Measurements from ENCODE around the gene TPPP2. TPM values are rescaled to one million over a fixed set of nuclear protein-coding genes. Genes with fewer than 3 reads are reported as not detected.
A peak's percentile ranks its signal among the peaks of the same experiment; 100 is the strongest.

The TPPP2 gene
- total RNA-seq, 1 donor from 2014 or later = not detected

- Histone ChIP-seq H3K27me3 (no peaks in the 10 kb centered on the region), H3K27ac (no peak within 1 kb of the TSS), H3K36me3 (no peaks in the 10 kb centered on the region), H3K9me3 (no peaks in the 10 kb centered on the region), H3K4me1 (peaks cover 2 to 14% of the 10 kb centered on the region in 2 donors), H3K4me3 (no peak within 1 kb of the TSS)
- intact Hi-C loops (cut with DNase I) = no loop called here
- no peak for TF ChIP-seq CTCF (IDR thresholded peaks at IDR 0.05)
- DNase-seq (ENCODE audit: low spot score in 2 of 2) = no peak
Observed at GRCh38 chr14:21034707-21035106, 4.7 kb downstream of the TPPP2 start, which contains the start of gene RNASE13. TSS of gene RNASE13 (minus strand) at chr14:21034807. CDS start at chr14:21034288, 519 bp downstream.

GRCh38 chr14:21036751-21037150 is 6.7 kb downstream of the TPPP2 start:
- intact Hi-C loops (cut with DNase I) = no loop called here
- Histone ChIP-seq H3K27me3 (no peaks in the 10 kb centered on the region), H3K27ac (no peak overlapping the region), H3K4me3 (no peak overlapping the region), H3K36me3 (no peaks in the 10 kb centered on the region), H3K9me3 (no peaks in the 10 kb centered on the region), H3K4me1 (peaks cover 5 to 16% of the 10 kb centered on the region in 2 donors)
- no peak for TF ChIP-seq CTCF (IDR thresholded peaks at IDR 0.05)
- no peak for DNase-seq (ENCODE audit: low spot score in 2 of 2)

- Histone ChIP-seq H3K9me3 (no peaks in the 10 kb centered on the region), H3K4me3 (no peak overlapping the region), H3K36me3 (no peaks in the 10 kb centered on the region), H3K27me3 (no peaks in the 10 kb centered on the region), H3K27ac (no peak overlapping the region), H3K4me1 (peaks cover 5 to 16% of the 10 kb centered on the region in 2 donors)
- TF ChIP-seq CTCF (IDR thresholded peaks at IDR 0.05) = no peak
- intact Hi-C loops (cut with DNase I) = no loop called here
- no peak for DNase-seq (ENCODE audit: low spot score in 2 of 2)
Observed at GRCh38 chr14:21037156-21037555, 7.1 kb downstream of the TPPP2 start.

GRCh38 chr14:21038441-21039422 is 8.7 kb downstream of the TPPP2 start:
- intact Hi-C loops (cut with DNase I) = loop anchor here (1.0 kb wide), 1 partner anchor 12 kb away; no protein-coding TSS in a partner anchor
- no peak for TF ChIP-seq CTCF (IDR thresholded peaks at IDR 0.05)
- Histone ChIP-seq H3K9me3 (no peaks in the 10 kb centered on the region), H3K4me3 (peak overlapping the region in 1 of 2 donors; percentile 12), H3K27ac (peak overlapping the region; percentile 67 to 80), H3K27me3 (no peaks in the 10 kb centered on the region), H3K36me3 (no peaks in the 10 kb centered on the region), H3K4me1 (peaks cover 5 to 16% of the 10 kb centered on the region in 2 donors)
- peak in 1 of 2 donors; percentile 85 for DNase-seq (ENCODE audit: low spot score in 2 of 2)

- Histone ChIP-seq H3K4me3 (peak overlapping the region in 1 of 2 donors; percentile 12), H3K4me1 (peaks cover 5 to 16% of the 10 kb centered on the region in 2 donors), H3K27me3 (no peaks in the 10 kb centered on the region), H3K36me3 (no peaks in the 10 kb centered on the region), H3K27ac (peak overlapping the region; percentile 67 to 80), H3K9me3 (no peaks in the 10 kb centered on the region)
- intact Hi-C loops (cut with DNase I) = loop anchor here (1.0 to 5.0 kb wide), 3 partner anchors 13 to 182 kb away; no protein-coding TSS in a partner anchor
- no peak for DNase-seq (ENCODE audit: low spot score in 2 of 2)
- peak; percentile 68 to 82 (median 73) for TF ChIP-seq CTCF (IDR thresholded peaks at IDR 0.05)
Observed at GRCh38 chr14:21039585-21040369, 9.8 kb downstream of the TPPP2 start.

Data from ascending aorta (tissue), 2 donors.